CMK (cell line): Measurements from ENCODE around the gene PGAM2.

Experiments
- DNase-seq: peaks from one replicate; pipeline ENCODE4 v3.0.0-alpha.2; 2010; ENCODE audit warnings: low read depth

The PGAM2 gene

DNA sequence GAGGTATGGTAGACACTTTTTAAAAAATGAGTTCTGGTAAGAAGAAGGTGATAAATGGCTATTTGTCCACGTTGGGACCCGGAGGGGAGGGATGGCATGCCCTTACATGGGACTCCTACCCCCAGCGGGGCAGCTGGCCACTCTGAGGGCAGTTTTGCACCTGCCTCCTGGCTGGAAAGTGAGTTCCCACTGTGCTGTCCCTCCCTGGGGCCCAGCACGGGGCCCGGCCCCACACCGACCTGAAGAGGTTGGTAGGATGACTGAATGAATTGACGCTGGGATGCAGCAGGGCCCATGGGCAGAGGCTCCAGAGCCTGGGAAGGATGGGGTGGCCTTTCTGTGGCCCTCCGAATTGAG, 38.2 kb upstream of the PGAM2 start:
- DNase-seq: no peak

DNA sequence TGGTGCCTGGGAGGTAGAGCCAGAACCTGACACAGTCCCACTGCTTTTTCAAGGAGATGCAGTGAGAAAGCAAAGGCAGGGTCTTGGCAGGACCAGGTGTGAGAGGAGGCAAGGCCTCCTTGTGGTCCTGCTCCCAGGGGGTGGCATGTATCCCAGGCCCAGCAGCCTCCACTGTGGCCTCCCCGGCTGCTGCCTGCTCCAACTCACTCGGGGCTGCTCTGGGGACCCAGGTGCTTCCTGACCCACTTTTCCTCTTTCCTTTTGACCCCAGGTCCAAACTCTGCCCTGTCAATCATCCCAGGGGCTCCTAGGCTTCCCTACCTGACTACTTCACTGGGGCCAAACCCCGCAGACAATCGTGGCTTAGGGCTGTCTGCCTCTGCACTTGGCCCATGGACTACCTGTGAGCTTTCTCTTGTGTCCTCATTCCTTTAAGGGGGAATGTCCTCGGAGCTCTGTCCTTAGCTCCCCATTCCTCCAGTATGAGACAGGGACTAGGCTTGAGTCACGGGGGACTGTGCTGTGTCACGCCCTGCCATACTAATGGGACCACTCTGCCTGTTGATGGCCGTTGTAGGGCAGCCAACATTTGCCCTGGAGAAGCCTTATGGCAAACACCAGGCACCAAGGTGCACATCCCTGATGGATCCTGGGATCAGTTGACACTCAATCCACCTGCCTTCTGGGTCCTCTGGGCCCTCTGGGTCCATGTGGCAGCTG, 37.6 kb upstream of the PGAM2 start:
- no peak for DNase-seq

DNA sequence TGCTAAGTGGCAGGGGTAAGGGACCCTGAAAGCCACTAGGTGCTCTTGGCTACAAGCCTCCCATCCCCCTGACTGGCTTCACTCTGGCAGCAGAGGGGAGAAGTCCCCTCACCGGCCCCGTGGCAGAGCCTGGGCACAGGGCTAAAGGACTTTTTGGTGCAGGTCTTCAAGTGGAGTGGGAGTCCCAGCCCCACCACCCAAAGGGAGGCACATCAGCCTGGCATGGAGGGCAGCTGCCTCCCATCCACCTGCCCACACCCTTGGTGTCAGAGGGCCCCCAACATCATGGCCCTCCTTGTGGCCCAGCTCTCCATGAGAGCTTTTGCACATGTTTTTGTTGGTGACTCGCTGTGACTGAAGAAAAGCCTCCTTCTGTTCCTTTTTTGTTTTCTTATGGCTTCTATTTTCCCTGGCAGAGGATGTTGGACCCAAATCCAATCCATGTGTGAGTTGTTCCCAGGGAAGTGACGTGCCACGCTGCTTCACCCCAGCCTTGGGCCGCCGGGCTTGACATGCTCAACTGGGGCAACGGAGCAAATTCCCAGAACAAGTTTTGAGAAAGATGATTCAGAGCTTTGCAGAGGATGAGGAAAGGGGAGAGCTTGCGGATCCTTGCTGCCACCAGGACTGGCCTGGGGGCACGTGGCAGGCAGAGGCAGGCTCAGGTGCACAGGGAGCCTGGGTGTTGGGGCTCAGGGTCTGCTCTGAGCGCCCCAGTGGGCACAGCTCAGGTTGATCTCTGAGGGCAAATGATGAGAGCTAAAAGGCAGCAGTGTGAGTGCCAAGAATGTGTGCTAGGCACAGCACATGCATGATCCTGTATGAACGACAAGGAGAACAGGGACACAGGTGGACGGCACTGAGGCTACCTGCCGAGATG, 36.8 kb upstream of the PGAM2 start:
- DNase-seq: no peak

DNA sequence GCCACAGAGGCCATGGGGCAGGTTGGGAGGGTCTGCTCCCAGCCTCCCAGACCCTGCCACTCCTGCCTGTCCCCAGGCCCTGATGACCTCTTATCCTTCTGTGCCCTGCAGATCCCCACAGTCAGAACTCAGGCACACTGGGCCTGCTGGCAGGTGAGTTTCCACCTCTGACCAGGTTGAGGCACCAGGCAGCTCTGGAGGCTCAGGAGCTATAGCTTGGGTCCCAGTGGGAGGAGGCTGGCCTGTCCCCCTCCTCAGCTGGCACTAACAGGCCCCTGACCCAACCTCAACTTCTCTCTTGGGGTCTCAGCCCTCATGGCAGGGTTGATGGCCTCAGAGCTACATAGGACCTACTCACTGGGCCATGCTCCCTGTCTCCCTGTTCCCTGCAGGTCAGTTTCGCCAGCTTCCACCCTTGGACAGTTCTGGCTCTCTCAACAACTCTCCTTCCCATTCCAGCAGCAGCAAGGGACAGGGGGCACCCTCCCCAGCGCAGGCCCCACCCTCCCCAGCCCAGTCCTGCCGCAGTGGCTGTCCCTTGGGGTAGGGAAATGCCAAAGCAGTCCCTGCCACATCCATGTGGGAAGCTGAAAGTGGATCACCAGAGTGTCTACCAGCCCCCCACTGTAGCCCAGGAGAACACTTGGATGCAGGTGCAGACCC, 36.1 kb upstream of the PGAM2 start:
- DNase-seq: no peak

DNA sequence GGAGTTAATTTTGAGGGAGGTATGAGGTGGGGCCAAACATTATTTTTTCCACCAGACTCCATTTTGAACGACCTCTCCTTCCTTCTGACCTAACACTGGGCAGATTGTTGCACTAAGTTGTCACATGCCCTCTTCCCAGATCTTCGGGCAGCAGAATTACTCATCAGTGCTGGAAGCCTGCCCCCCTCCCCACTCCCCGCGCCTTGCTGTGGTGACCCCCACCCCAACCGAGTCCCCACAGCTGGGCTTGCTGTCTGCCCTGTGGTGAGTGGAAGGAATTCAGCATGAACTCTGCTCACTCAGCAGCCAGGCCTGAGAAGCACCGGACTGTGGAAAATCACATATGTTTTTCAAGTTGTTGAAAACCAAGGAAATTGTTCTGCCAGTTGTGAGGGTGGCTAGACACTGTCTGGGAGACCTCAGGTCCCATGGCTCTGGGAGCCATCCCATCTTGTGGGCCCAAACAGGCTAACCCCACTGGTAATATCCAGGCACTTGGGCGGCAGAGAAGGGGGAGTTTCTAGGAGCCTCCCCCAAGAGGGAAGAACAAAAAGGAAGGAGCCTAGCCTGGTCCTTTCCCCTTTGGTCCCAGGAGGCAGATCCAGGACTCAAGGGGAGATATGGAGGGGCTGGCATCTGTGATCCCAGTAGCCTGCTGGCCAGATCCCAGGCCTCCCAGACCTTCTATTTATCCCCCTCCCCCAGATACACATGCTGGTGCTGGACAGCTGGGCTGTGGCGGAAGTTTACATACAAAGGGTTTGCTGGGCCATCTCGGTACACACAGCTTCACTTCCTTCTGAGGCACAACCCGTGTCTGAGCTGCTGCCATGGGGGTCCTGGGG, 35.3 kb upstream of the PGAM2 start:
- no peak for DNase-seq

DNA sequence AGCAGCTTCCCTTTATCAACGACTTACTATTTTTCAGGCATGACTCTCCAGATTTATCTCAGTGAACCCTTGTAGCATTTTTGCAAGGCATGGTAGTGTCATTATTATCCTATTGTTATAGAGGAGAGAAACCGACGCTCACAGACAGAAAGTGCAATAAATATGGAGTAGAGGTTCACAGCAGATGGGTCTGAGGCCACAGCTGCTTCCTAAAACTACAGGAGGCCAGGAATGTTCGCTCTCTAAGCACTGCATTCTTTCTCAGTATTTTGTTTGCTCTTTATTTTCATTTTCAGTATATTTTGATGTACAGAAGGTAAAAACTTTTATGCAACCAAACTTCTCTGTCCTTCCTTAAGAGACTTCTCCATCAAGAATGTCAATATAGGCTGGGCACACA, 34.3 kb upstream of the PGAM2 start:
- DNase-seq: no peak

DNA sequence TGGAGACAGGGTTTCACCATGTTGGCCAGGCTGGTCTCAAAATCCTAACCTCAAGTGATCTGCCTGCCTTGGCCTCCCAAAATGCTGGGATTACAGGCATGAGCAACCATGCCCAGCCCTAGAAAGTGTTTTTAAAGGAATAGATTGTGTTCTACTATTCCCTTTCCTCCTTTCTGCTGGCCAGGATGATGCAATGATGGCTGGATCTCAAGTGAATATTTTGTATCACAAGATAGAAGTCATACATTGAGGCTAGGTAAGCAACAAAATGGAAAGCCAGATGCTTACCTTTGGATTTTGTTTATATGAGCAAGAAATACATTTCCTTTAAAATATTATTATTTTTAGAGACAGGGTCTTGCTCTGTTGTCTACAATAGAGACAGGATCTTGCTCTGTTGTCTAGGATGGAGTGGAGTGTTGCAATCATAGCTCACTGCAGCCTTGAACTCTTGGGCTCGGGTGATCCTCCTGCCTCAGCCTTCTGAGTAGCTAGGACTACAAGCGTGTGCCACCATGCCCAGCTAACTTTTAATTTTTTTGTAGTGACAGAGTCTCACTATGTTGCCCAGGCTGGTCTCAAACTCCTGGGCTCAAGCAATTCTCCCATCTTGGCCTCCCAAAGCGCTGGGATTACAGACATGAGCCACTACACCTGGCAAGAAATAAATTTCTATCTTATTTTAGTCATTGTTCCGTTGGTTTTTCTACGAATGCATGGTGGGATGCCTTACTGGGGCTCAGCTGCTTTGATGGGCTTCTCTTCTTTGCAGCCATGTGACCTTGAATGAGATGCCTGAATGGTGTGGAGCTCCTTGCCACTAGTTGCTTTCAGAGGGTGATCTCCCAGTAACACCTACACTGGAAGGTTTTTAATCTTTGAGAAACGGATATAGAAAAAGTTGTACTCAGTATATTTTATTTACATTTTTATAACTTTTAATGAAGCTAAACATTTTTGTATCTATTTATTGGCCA, 33.0 kb upstream of the PGAM2 start:
- no peak for DNase-seq

DNA sequence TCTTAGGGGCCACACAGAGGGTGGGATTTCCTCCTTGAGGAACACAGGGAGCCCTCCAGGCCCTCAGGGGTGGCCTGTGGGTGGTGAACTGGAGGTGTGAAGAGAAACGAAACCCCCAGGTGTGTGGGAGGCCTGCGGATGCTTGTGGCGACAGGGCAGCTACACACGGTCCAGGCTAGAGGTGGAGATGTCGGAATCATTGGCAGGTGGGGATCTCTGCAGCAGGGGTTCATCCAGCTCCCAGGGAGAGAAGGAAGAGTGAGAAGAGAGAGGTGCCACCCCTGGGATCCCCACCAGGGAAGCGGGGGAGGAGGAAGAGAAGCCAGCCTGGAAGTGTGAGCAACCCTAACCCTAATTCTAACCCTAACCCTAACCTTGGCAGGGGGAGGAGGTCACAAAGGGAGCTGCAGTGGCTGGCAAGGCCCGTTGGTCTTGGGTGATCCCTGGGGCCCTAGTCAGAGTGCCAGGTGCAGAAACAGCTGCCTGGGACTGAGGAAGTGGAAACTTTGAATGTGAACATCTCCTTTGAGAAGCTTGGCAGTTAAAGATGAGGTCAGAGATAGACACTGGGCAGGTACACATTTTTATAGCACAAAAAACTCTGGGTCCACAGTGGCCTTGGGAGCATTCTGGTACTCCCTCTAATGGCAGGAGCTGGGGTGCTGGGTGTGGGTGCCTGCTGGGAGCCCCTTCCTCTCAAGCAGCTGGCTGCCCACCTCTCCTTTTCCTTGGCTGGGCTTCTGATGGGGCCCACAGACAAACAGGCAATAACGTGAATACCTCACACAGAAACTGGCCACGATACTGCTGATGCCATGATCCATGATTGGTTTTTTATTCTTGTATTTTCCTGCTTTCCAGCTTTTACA, 31.9 kb upstream of the PGAM2 start:
- DNase-seq: peak; percentile 60

DNA sequence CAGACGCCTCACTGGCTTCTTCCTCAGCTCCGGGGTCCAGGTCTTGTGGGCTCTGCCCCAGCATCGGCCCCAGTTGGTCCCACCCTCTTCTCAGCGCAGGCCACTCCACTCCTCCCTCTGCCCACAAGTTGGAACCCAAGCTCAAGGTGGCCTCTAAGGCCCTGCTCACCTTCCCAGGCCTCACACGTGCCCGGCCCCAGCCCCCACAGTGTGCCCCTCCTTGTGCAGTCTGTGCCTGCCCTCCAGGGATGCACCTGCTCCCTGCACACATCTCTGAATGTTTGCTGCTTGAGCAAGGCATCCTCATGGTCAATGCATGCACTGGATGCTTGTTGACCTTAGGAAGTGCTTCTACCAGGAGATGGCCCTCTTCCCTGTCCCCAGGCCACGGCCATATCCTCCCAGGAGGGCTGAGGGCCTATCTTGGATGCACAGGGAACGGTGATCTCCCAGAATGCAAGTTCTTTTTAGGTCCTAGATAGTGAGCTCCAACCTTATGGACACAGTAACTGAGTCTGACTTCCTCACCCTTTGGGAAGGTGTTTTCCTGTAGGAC, 31.0 kb upstream of the PGAM2 start:
- DNase-seq: no peak

DNA sequence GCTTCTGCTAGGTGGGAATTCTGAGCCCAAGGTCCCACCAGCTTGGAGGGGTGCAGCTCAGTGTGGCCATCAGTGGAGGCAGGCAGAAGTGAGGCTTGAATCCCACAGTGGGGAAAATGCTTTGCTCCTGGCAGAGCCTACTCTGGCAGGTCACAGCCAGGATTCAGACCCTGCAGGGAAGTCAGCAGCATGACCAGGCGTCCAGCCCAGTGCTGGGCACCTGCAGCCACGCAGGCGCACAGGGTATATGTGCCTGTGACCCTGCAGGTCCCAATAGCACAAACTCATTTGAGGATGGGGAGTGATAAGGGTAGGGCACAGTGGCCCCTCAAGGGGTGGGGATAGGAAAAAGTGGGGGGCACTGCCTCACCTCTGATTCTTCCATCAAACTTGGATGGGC, 30.4 kb upstream of the PGAM2 start:
- no peak for DNase-seq

DNA sequence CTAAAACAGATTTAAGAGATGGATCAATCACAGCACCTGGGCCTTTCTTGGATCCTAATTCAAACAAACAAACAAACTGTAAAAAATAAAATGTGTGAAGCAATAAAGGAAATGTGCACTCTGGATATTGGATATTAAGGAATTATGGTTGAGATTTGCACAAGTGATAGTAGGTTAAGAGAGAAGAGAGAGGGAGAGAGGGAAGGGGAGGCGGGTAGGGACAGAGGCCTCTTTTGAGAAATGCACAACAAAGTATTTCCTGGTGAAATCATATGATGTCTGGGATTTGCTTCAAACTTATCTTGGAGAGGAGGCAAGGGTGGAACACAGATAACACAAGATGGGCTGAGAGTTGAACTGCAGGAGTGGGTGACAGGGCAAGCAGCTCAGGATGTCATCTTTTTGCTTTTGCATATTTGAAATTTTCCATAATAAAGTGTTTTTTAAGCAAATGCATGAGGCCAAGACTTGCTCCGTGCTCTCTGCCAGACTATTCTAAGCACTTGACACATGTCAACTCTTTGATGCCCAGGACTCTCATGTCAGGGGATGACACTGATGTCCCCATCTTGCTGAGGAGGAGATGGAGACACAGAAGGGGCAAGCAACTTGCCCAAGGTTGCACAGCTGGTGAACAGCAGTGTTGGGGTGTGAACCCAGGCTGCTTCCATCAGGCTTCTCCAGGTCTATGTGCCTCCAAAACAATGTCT, 29.7 kb upstream of the PGAM2 start:
- no peak for DNase-seq

DNA sequence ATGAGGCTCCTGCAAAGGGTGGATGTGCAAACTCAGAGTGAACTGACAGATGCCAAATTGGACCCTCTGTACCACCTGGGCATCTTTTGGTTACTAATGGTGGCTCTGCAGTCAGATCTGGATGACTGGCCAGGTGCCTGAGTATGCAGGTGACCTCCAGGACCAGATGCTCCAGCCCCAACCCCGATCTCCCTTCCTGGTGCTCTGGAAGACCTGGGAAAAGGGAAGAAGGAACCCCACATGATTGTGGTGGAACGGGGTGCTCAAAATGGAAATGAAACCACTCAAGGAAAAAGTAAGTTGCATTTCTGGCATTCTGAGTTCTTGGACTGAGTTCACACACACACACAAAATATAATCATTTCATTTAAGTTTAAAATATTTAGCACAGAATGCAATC, 29.0 kb upstream of the PGAM2 start:
- DNase-seq: no peak

DNA sequence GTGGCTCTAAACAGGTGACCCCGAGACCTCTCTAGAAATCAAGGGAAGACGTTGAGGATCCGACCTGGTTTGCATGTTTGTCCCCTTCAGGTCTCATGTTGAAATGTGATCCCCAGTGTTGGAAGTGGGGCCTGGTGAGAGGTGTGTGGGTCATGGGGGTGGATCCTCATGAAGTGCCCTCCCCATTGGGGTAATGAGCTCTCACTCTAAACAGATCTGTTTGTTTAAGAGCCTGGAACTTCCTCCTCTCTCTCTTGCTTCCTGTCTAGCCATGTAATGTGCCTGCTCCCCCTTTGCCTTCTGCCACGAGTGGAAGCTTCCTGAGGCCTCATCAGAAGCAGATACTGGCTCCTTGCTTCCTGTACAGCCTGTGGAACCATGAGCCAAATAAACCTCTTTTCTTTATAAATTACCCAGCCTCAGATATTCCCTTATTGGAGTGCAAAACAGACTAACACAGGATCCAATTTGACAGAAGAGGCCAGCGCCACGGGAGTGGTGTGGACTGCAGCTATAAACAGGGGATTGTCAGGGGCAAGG, 27.8 kb upstream of the PGAM2 start:
- DNase-seq: no peak

DNA sequence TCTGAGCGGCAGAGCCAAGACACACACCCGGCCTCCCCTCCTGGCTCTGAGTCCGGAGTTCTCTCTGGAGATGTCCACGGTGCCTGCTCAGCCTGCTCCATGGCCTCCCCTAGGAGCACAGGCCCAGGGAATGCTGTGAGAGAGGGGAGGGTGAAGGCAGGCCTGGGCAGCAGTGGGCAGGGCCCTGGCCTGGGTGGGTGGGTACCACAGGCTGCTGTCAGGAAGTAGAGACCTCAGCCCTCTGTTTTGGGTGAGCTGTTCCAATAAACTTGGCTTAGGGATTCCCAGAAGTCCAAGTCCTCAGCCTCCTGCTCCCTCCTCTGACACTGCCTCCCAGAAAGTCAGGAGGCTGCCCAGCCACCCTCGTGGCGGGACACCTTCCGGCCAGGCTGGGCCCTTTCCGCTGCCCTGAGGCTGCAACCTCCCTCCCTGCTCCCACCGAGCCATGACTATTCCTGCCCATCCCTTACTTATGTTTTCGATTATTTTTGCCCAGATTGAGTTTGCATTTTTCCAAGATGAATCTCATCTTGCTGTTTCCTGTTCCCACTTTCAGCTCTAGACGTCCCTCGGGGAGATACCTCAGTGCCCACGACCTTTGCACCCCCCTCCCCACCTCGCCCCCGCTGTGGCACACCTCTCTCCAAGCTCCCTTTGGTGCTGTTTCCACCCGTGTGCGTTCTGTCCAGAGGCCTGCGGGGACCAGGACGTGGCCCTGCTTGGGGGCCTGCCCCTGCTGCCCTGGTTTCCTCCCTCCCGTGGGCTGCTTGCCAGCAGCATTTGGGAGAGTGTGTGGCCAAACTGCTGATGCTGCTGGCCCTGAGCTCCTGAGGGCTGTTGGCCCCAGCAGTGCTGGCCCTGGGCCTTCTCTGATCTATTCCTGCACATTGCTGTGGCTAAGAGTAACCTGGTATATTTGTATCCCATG, 22.8 kb upstream of the PGAM2 start:
- DNase-seq: no peak

DNA sequence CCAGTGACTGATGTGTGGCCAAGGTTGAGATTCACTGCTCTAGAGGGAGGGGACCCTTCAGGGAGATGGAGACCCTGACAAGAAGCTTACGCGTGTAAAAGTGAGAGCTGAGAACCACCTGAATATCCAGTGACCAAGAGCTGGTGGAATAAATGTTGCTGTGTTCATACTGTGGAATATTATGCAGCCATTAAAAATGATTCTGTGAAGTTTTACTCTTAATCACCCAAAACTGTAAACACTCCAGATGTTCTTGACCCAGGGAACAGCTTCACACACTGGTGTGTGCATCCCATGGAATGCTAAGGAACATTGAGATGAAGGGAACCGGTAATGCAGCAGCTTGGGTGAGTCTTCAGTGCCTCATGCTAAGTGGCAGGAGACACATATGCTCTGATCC, 21.3 kb upstream of the PGAM2 start:
- DNase-seq: no peak

DNA sequence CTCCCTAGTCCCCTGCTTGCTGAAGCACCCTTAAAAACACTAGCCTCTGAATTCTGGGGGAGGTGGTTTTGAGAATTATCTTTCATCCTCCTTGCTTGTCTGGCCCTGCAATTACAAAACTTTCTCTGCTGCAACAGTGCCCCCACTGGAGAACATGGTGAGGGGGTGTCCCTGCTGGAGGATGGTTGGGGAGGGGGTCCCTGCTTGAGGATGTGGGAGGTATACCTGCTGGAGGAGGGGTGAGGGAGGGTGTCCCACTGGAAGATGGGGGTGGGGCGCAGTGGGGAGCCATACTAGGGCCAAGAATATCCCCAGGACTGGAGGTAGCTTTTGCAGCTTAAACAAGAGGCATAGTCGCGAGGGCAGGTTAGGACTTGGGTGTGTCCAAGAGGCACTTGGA, 20.2 kb upstream of the PGAM2 start:
- no peak for DNase-seq

DNA sequence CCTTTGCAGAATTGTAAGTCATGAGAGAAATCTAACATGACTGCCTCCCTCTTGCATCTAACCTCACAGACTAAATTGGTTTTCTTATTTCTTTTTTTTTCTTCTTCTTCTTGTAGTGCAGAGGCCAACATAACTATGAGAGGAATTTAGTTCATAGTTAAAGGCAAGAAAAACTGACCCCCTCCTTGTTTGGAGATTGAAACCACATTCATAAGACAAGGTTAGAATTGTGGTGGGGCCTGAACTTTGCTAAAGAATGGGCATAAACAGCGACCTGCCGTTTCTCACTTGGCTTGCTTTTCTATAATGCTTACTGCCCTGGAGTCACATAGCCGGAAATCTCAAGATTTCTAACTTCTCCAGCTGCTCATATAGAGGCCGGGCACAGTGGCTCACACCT, 19.3 kb upstream of the PGAM2 start:
- no peak for DNase-seq

DNA sequence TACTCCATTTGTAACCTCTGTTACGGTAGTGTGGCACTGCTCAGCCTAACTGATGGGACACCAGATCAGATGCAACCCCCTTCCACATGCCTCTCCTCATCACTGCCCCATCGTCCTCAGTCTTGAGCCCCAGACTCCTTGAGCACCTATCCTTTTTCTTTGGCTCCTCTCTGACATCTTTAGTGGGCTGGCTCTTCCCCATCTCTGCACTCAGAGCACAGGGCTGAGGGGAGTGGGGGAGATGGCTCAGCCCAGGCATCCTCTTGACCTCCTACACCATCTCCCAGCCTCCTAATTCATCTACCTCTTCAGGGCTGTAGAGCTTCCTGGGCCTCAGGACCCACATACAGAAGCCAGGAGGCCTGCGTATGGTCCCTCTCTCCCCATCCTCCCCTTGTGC, 18.4 kb upstream of the PGAM2 start:
- DNase-seq: no peak
